Coronary artery (tissue), 2 donors: ENCODE measurements around the gene ATP6V0A4.

ENCODE experiments used
- DNase-seq: peaks from one replicate; pipeline ENCODE4 v3.0.0-alpha.2; 2017; ENCODE audit warnings: low spot score
- H3K27ac ChIP-seq, 2 donors: fragments of 200-600 bp; sonication (generic); one replicate each; pipeline ENCODE4 v1.5.1; 2016 to 2019
- H3K4me3 ChIP-seq: fragments of 200-600 bp; sonication (generic); 2 replicates; pipeline ENCODE4 v1.5.1; 2016; ENCODE audit warnings: mild to moderate bottlenecking, moderate library complexity
- CTCF ChIP-seq: fragments of 200-600 bp; sonication (generic); IDR thresholded peaks from one replicate; pipeline ENCODE4 v1.5.1; 2019; ENCODE audit warnings: antibody characterized with exemption

ATP6V0A4 gene

GRCh38 chr7:138835087-138835486 is 37.1 kb upstream of the ATP6V0A4 start:
- no peak overlapping the region for H3K4me3 ChIP-seq
- no peak overlapping the region for H3K27ac ChIP-seq
- no peak for DNase-seq
- no peak for TF ChIP-seq CTCF

- TF ChIP-seq CTCF, result no peak
- Histone ChIP-seq H3K27ac (no peak overlapping the region), H3K4me3 (no peak overlapping the region)
- DNase-seq, result no peak
These were observed 36.6 kb upstream of the ATP6V0A4 start for GRCh38 chr7:138834583-138834982.

GRCh38 chr7:138833596-138833995 is 35.6 kb upstream of the ATP6V0A4 start:
- no peak overlapping the region for H3K27ac ChIP-seq
- TF ChIP-seq CTCF, result no peak
- no peak overlapping the region for H3K4me3 ChIP-seq
- DNase-seq, result no peak

- DNase-seq, result no peak
- Histone ChIP-seq H3K4me3 (no peak overlapping the region), H3K27ac (no peak overlapping the region)
- no peak for TF ChIP-seq CTCF
These were observed 35.0 kb upstream of the ATP6V0A4 start for GRCh38 chr7:138832966-138833365.

- H3K27ac ChIP-seq, result no peak overlapping the region
- TF ChIP-seq CTCF, result no peak
- no peak overlapping the region for H3K4me3 ChIP-seq
- DNase-seq, result no peak
These were observed 31.3 kb upstream of the ATP6V0A4 start for GRCh38 chr7:138829335-138829734.

GRCh38 chr7:138828302-138828701 is 30.3 kb upstream of the ATP6V0A4 start:
- DNase-seq, result no peak
- H3K4me3 ChIP-seq, result no peak overlapping the region
- no peak overlapping the region for H3K27ac ChIP-seq
- no peak for TF ChIP-seq CTCF

GRCh38 chr7:138825049-138825721 is 27.2 kb upstream of the ATP6V0A4 start:
- H3K27ac ChIP-seq, result no peak overlapping the region
- no peak for TF ChIP-seq CTCF
- H3K4me3 ChIP-seq, result no peak overlapping the region
- DNase-seq, result no peak
